ENCODE measurements around the gene EPAS1.
A peak's percentile ranks its signal among the peaks of the same experiment; 100 is the strongest.

The EPAS1 gene

DNA sequence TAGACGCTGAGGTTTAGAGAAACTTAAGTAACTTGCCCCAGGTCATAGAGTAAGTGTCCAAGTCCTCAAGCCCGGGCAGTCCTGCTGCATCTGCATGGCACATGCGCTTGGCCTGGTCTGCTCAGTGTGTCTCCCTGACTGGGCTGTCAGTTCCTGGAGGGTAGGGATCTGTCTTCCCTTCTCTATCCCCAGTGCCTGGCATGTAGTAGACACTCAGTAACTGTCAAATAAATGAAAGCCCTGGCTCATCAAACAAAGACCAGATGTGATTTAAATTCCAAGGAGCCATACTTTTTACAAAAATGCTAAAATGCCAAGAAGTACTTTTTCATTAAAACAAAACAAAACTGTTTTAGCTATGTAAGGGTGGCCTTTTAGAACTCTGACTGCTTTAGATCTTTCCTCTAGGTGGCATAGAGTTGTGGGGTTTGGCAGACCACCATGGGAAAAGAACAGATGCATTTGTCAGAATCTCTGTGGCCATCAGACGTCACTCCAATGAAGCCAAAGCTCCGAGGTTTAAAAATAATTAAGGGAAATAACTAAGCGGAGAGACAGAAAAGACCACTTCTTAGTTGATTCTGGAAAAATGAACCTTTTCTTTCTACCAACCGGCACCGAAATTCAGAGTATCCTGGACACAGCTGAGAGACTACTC lies 34.0 kb downstream of the EPAS1 start:
- H3K9me3 ChIP-seq (replicated peaks; ENCODE audit: insufficient read depth, low read length) = no peaks in the 10 kb centered on the region
- H3K79me2 ChIP-seq (ENCODE audit: low read length) = no peaks in the 10 kb centered on the region
- peak overlapping the region; percentile 27; the same call in 1 of the 2 replicates for H3K4me2 ChIP-seq (ENCODE audit: low read depth, low read length)
- H3K4me1 ChIP-seq (ENCODE audit: low read length) = no peaks in the 10 kb centered on the region
- H3K27ac ChIP-seq (ENCODE audit: low read length) = peak overlapping the region; percentile 8; the same call in 1 of the 2 replicates
- H2AFZ ChIP-seq (ENCODE audit: low read length) = no peak overlapping the region
- no peak overlapping the region for H3K4me3 ChIP-seq (ENCODE audit: low read length)
- TF ChIP-seq EZH2phosphoT487 (IDR thresholded peaks at IDR 0.05; ENCODE audit: low read length) (no peak), EZH2 (optimal IDR thresholded peaks at IDR 0.05; ENCODE audit: low read depth, low read length) (no peak)
- TF ChIP-seq, protein P1, sequence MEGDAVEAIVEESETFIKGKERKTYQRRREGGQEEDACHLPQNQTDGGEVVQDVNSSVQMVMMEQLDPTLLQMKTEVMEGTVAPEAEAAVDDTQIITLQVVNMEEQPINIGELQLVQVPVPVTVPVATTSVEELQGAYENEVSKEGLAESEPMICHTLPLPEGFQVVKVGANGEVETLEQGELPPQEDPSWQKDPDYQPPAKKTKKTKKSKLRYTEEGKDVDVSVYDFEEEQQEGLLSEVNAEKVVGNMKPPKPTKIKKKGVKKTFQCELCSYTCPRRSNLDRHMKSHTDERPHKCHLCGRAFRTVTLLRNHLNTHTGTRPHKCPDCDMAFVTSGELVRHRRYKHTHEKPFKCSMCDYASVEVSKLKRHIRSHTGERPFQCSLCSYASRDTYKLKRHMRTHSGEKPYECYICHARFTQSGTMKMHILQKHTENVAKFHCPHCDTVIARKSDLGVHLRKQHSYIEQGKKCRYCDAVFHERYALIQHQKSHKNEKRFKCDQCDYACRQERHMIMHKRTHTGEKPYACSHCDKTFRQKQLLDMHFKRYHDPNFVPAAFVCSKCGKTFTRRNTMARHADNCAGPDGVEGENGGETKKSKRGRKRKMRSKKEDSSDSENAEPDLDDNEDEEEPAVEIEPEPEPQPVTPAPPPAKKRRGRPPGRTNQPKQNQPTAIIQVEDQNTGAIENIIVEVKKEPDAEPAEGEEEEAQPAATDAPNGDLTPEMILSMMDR (IDR thresholded peaks at IDR 0.05; ENCODE audit: low read length) = no peak
- no peak for DNase-seq
- H3F3A ChIP-seq (ENCODE audit: insufficient read depth, low read length) = no peaks in the 10 kb centered on the region
- no peaks in the 10 kb centered on the region for H4K20me1 ChIP-seq (ENCODE audit: insufficient read depth, low read length)
- no peak overlapping the region for H3K9ac ChIP-seq (ENCODE audit: low read length)
- no peaks in the 10 kb centered on the region for H3K27me3 ChIP-seq (replicated peaks; ENCODE audit: insufficient read depth, low read length)
- no peaks in the 10 kb centered on the region for H3K36me3 ChIP-seq (replicated peaks; ENCODE audit: insufficient read depth, low read length)
- H3K9me2 ChIP-seq (replicated peaks; ENCODE audit: insufficient read depth, low read length) = no peaks in the 10 kb centered on the region

DNA sequence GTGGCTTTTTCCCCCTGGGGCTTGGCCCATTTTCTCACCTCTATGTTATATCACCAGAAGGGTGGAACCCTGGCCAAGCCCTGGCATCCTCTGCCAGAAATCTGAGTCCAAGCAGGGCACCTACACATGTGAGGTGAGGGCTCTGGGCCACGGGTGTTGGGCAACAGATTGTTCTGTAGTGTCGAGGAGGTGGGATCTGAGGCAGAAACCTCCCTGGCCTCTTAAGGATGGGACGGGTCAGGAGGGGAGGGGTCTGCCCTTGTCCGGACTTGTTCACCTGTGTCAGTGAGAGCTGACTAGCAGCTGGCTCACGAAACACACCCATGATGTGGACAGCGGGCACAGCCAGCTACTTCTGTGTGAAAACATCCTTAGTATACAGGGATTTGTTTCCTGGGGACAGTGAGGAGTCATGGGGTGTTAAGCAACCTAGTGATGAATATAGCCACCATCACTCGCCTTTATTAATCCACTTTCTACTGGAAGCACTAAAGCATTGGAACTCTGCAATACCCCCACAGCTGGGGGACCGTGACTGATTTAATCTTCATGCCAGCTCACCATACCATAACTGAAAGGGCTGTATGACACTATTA lies 35.6 kb downstream of the EPAS1 start:
- Histone ChIP-seq H3K79me2 (ENCODE audit: low read length) (no peaks in the 10 kb centered on the region), H3K9ac (ENCODE audit: low read length) (no peak overlapping the region), H3K4me3 (ENCODE audit: low read length) (no peak overlapping the region), H3K36me3 (replicated peaks; ENCODE audit: insufficient read depth, low read length) (no peaks in the 10 kb centered on the region), H2AFZ (ENCODE audit: low read length) (no peak overlapping the region), H3K9me2 (replicated peaks; ENCODE audit: insufficient read depth, low read length) (no peaks in the 10 kb centered on the region), H3F3A (ENCODE audit: insufficient read depth, low read length) (no peaks in the 10 kb centered on the region), H3K27ac (ENCODE audit: low read length) (no peak overlapping the region), H3K4me1 (ENCODE audit: low read length) (no peaks in the 10 kb centered on the region), H3K4me2 (ENCODE audit: low read depth, low read length) (no peak overlapping the region), H3K9me3 (replicated peaks; ENCODE audit: insufficient read depth, low read length) (no peaks in the 10 kb centered on the region), H4K20me1 (ENCODE audit: insufficient read depth, low read length) (no peaks in the 10 kb centered on the region), H3K27me3 (replicated peaks; ENCODE audit: insufficient read depth, low read length) (no peaks in the 10 kb centered on the region)
- TF ChIP-seq, protein P1 (IDR thresholded peaks at IDR 0.05; ENCODE audit: low read length) = no peak
- TF ChIP-seq EZH2phosphoT487 (IDR thresholded peaks at IDR 0.05; ENCODE audit: low read length) (no peak), EZH2 (optimal IDR thresholded peaks at IDR 0.05; ENCODE audit: low read depth, low read length) (no peak)
- no peak for DNase-seq

DNA sequence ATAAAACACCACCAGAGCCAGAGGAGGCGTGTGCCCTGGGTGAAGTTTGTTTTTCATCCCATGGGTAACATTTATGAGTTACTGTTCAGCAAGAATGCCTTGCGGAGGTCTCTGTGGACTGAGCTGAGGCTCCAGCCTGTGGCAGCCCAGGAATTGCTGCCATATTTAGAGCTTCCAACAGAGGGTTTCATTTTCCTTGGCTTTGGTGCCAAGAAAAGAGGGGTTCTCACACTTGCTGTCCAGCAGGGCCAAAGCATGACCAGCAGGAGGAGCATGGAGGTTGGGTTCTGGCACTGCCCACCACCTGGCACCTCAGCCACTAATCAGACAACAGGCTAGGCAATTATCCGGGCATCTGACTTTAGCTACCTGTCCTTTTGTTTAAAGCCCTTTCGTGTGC lies 36.7 kb downstream of the EPAS1 start:
- TF ChIP-seq, protein P1 (IDR thresholded peaks at IDR 0.05; ENCODE audit: low read length) = peak; percentile 42
- TF ChIP-seq EZH2phosphoT487 (IDR thresholded peaks at IDR 0.05; ENCODE audit: low read length) (no peak), EZH2 (optimal IDR thresholded peaks at IDR 0.05; ENCODE audit: low read depth, low read length) (no peak)
- Histone ChIP-seq H3K4me3 (ENCODE audit: low read length) (no peak overlapping the region), H3K4me2 (ENCODE audit: low read depth, low read length) (no peak overlapping the region), H2AFZ (ENCODE audit: low read length) (no peak overlapping the region), H3K9me2 (replicated peaks; ENCODE audit: insufficient read depth, low read length) (no peaks in the 10 kb centered on the region), H3K27me3 (replicated peaks; ENCODE audit: insufficient read depth, low read length) (no peaks in the 10 kb centered on the region), H3K27ac (ENCODE audit: low read length) (no peak overlapping the region), H3K9ac (ENCODE audit: low read length) (no peak overlapping the region), H3K4me1 (ENCODE audit: low read length) (no peaks in the 10 kb centered on the region), H3K79me2 (ENCODE audit: low read length) (no peaks in the 10 kb centered on the region), H3K36me3 (replicated peaks; ENCODE audit: insufficient read depth, low read length) (no peaks in the 10 kb centered on the region), H4K20me1 (ENCODE audit: insufficient read depth, low read length) (no peaks in the 10 kb centered on the region), H3F3A (ENCODE audit: insufficient read depth, low read length) (no peaks in the 10 kb centered on the region), H3K9me3 (replicated peaks; ENCODE audit: insufficient read depth, low read length) (no peaks in the 10 kb centered on the region)
- DNase-seq = no peak

All from MM.1S (cell line).